IMR-90 (cell line): Measurements from ENCODE around the gene KCNQ1. TPM values are rescaled to one million over a fixed set of nuclear protein-coding genes. Genes with fewer than 3 reads are reported as not detected.

Experiments
- ATAC-seq: fragments of 200-7000 bp; cut with Tn5 transposase; 2 replicates; pipeline ENCODE4 v1.9.1; 2020; ENCODE audit warnings: low read depth, mild to moderate bottlenecking, moderate library complexity
- BruUV-seq: library from RNA; stranded (reverse); fragments of 400-500 nt; replicated peaks from 2 replicates; lab custom pipeline; 2021; lab: Mats Ljungman, UMichigan
- CTCF ChIA-PET: fragments of 300-600 bp; formaldehyde crosslinking; extraction: SDS; loops from one replicate; lab custom pipeline; 2021; ENCODE audit warnings: antibody characterized with exemption; lab: Yijun Ruan, JAX
- POLR2A ChIA-PET: fragments of 300-600 bp; sonication (Branson Sonifier 250); formaldehyde crosslinking; loops from one replicate; lab custom pipeline; 2022; ENCODE audit warnings: antibody characterized with exemption; ENCODE audit not compliant: unreplicated experiment; lab: Charles Lee
- DNase-seq: peaks from one replicate; pipeline ENCODE4 v3.0.0; 2013
- H2AFZ ChIP-seq: replicated peaks from 2 replicates; pipeline ENCODE3; 2013; ENCODE audit warnings: low read length, mild to moderate bottlenecking; ENCODE audit not compliant: poor library complexity
- H2AK5ac ChIP-seq: 2 replicates; pipeline ENCODE4 v1.6.1; 2013; ENCODE audit warnings: low read depth, low read length, inconsistent platforms
- H2AK9ac ChIP-seq: replicated peaks from 2 replicates; pipeline ENCODE3; 2013; ENCODE audit warnings: mild to moderate bottlenecking, low read depth, low read length, moderate library complexity; ENCODE audit not compliant: poor library complexity
- H2BK120ac ChIP-seq: 2 replicates; pipeline ENCODE4 v1.6.1; 2013; ENCODE audit warnings: low read depth, low read length, inconsistent platforms
- H2BK15ac ChIP-seq: 3 replicates; pipeline ENCODE4 v1.6.1; 2013; ENCODE audit warnings: low read depth, low read length, inconsistent platforms
- H2BK20ac ChIP-seq: 2 replicates; pipeline ENCODE4 v1.6.1; 2013; ENCODE audit warnings: low read depth, mild to moderate bottlenecking, inconsistent platforms, low read length, moderate library complexity
- H2BK5ac ChIP-seq: 2 replicates; pipeline ENCODE4 v1.6.1; 2013; ENCODE audit warnings: mild to moderate bottlenecking, low read depth, low read length, inconsistent platforms; ENCODE audit not compliant: poor library complexity, severe bottlenecking
- H3K14ac ChIP-seq: replicated peaks from 2 replicates; pipeline ENCODE4 v1.6.1; 2013; ENCODE audit warnings: low read depth, low read length, inconsistent platforms
- H3K18ac ChIP-seq: 2 replicates; pipeline ENCODE4 v1.6.1; 2013; ENCODE audit warnings: low read depth, low read length, control low read depth
- H3K23ac ChIP-seq: 2 replicates; pipeline ENCODE4 v1.6.1; 2013; ENCODE audit warnings: low read depth, low read length, inconsistent platforms
- H3K27ac ChIP-seq: 2 replicates; pipeline ENCODE4 v1.5.1; 2013; ENCODE audit warnings: mild to moderate bottlenecking, control low read depth, low read length; ENCODE audit not compliant: insufficient read depth
- H3K27me3 ChIP-seq: 2 replicates; pipeline ENCODE4 v1.6.1; 2013; ENCODE audit warnings: low read length; ENCODE audit not compliant: control insufficient read depth, insufficient read depth
- H3K36me3 ChIP-seq: 2 replicates; pipeline ENCODE4 v1.6.1; 2013; ENCODE audit warnings: low read length, mixed read lengths; ENCODE audit not compliant: control insufficient read depth, insufficient read depth
- H3K4ac ChIP-seq: 2 replicates; pipeline ENCODE4 v1.6.1; 2013; ENCODE audit warnings: low read depth, low read length, inconsistent platforms
- H3K4me1 ChIP-seq: 2 replicates; pipeline ENCODE4 v1.6.1; 2013; ENCODE audit warnings: low read length, mixed read lengths; ENCODE audit not compliant: control insufficient read depth, insufficient read depth
- H3K4me2 ChIP-seq: 2 replicates; pipeline ENCODE4 v1.6.1; 2013; ENCODE audit warnings: low read depth, mild to moderate bottlenecking, control low read depth, low read length, moderate library complexity
- H3K4me3 ChIP-seq: 2 replicates; pipeline ENCODE4 v1.5.1; 2013; ENCODE audit warnings: low read depth, mild to moderate bottlenecking, control low read depth, low read length, moderate library complexity; ENCODE audit not compliant: insufficient read depth
- H3K56ac ChIP-seq: 2 replicates; pipeline ENCODE4 v1.6.1; 2013; ENCODE audit warnings: low read length, inconsistent platforms; ENCODE audit not compliant: insufficient read depth; ENCODE audit errors: extremely low read depth
- H3K79me1 ChIP-seq, 2 experiments: 2 replicates each; pipeline ENCODE4 v1.6.1; 2013; ENCODE audit warnings: low read length in 2 of 2, inconsistent platforms in 1 of 2, low read depth in 1 of 2
- H3K9ac ChIP-seq: 2 replicates; pipeline ENCODE4 v1.6.1; 2013; ENCODE audit warnings: low read depth, low read length, control low read depth
- H3K9me1 ChIP-seq: 2 replicates; pipeline ENCODE4 v1.6.1; 2013; ENCODE audit warnings: low read length, inconsistent platforms; ENCODE audit not compliant: insufficient read depth
- H3K9me3 ChIP-seq: 2 replicates; pipeline ENCODE4 v1.6.1; 2013; ENCODE audit warnings: low read length; ENCODE audit not compliant: control insufficient read depth, insufficient read depth
- H4K20me1 ChIP-seq: 2 replicates; pipeline ENCODE4 v1.6.1; 2013; ENCODE audit warnings: low read length, inconsistent platforms; ENCODE audit not compliant: insufficient read depth
- H4K5ac ChIP-seq: 2 replicates; pipeline ENCODE4 v1.6.1; 2013; ENCODE audit warnings: mild to moderate bottlenecking, low read depth, low read length, control low read depth
- H4K8ac ChIP-seq, 2 experiments: 2 replicates each; pipeline ENCODE4 v1.6.1; 2013; ENCODE audit warnings: low read depth in 2 of 2, low read length in 2 of 2, control low read depth in 1 of 2, inconsistent platforms in 1 of 2
- H4K91ac ChIP-seq: 2 replicates; pipeline ENCODE4 v1.6.1; 2013; ENCODE audit warnings: low read depth, low read length, inconsistent platforms; ENCODE audit not compliant: insufficient read depth
- BHLHE40 ChIP-seq: fragments of 150-350 bp; IDR thresholded peaks from 2 replicates; pipeline ENCODE4 v1.6.1; 2016; ENCODE audit warnings: mild to moderate bottlenecking, low read depth, low read length
- CEBPB ChIP-seq: IDR thresholded peaks from 2 replicates; pipeline ENCODE4 v1.6.1; 2012; ENCODE audit warnings: low read depth, low read length, improper control_type of control experiment
- CHD1 ChIP-seq: IDR thresholded peaks from 2 replicates; pipeline ENCODE4 v1.6.1; 2012; ENCODE audit warnings: low read depth, low read length, improper control_type of control experiment
- ELK1 ChIP-seq: fragments of 150-350 bp; IDR thresholded peaks from 2 replicates; pipeline ENCODE4 v1.6.1; 2016; ENCODE audit warnings: low read depth, mild to moderate bottlenecking, low read length, moderate library complexity, borderline replicate concordance
- FOS ChIP-seq: fragments of 150-350 bp; IDR thresholded peaks from 2 replicates; pipeline ENCODE4 v1.6.1; 2016; ENCODE audit warnings: low read depth, low read length
- MAZ ChIP-seq: IDR thresholded peaks from 2 replicates; pipeline ENCODE4 v1.6.1; 2012; ENCODE audit warnings: low read depth, mild to moderate bottlenecking, low read length, improper control_type of control experiment, moderate library complexity, borderline replicate concordance
- MXI1 ChIP-seq: IDR thresholded peaks from 2 replicates; pipeline ENCODE4 v1.6.1; 2012; ENCODE audit warnings: low read depth, mild to moderate bottlenecking, low read length, moderate library complexity, borderline replicate concordance
- NFE2L2 ChIP-seq: fragments of 150-350 bp; IDR thresholded peaks from 2 replicates; pipeline ENCODE4 v1.6.1; 2016; ENCODE audit warnings: low read depth, mild to moderate bottlenecking, low read length
- POLR2A ChIP-seq: IDR thresholded peaks from 2 replicates; pipeline ENCODE4 v1.6.1; 2012; ENCODE audit warnings: mild to moderate bottlenecking, low read depth, low read length
- RCOR1 ChIP-seq: IDR thresholded peaks from 2 replicates; pipeline ENCODE4 v1.6.1; 2012; ENCODE audit warnings: mild to moderate bottlenecking, low read length, improper control_type of control experiment; ENCODE audit not compliant: insufficient replicate concordance
- RFX5 ChIP-seq: IDR thresholded peaks from 2 replicates; pipeline ENCODE4 v1.8.0; 2012; ENCODE audit warnings: low read depth, mild to moderate bottlenecking, low read length, moderate library complexity
- SMC3 ChIP-seq: fragments of 150-350 bp; IDR thresholded peaks from 2 replicates; pipeline ENCODE4 v1.6.1; 2016; ENCODE audit warnings: low read depth, mild to moderate bottlenecking, antibody characterized with exemption, low read length, moderate library complexity
- USF2 ChIP-seq: fragments of 150-350 bp; IDR thresholded peaks from 2 replicates; pipeline ENCODE4 v1.6.1; 2017; ENCODE audit warnings: mild to moderate bottlenecking, antibody characterized with exemption, low read length, low read depth
- WGBS, 2 experiments: methylation state at CpG; one replicate each; pipeline versions ENCODE4 v1.1.5 to v1.1.7; 2013; ENCODE audit warnings: missing lambda C conversion rate in 2 of 2; ENCODE audit not compliant: insufficient read length in 1 of 2; ENCODE audit errors: extremely low coverage in 2 of 2; 5-methylcytosine and 5-hydroxymethylcytosine counted together
- dilution Hi-C: fragments of 300-500 bp; cut with HindIII; formaldehyde crosslinking; loops from one replicate; pipeline ENCODE4 v1.14.3; 2018; ENCODE audit warnings: low sequenced_read_pairs; ENCODE audit not compliant: unreplicated experiment
- in situ Hi-C: fragments of 300-500 bp; cut with MboI; formaldehyde crosslinking; loops from 3 replicates; pipeline ENCODE4 v1.14.3; 2019; ENCODE audit warnings: low sequenced_read_pairs, inconsistent platforms, mixed read lengths
- intact Hi-C: fragments of 100-400 bp; cut with micrococcal nuclease; formaldehyde crosslinking; loops from 2 replicates; pipeline ENCODE4 v1.10.0; 2022
- polyA plus RNA-seq, 3 experiments: library from polyadenylated mRNA; depleted of rRNA; stranded (reverse); fragments of >200 nt; gene quantifications; 2 replicates each; pipeline ENCODE4 v1.2.3, GENCODE V29; 2012; ENCODE audit warnings: low replicate concordance in 1 of 3
- total RNA-seq: library from RNA; depleted of rRNA; stranded (reverse); fragments of >200 nt; gene quantifications from 2 replicates; pipeline ENCODE4 v1.2.3, GENCODE V29; 2012
- TF ChIP-seq, protein P1 (sequence below): conservative IDR thresholded peaks from 2 replicates; pipeline ENCODE4 v1.5.1; 2012; ENCODE audit warnings: mild to moderate bottlenecking, low read depth, low read length, improper control_type of control experiment

The KCNQ1 gene
- total and polyA plus RNA-seq, 2 of the 4 experiments (the other 2 are of a cell fraction) = 0.07 TPM; not detected in 1

- ChIA-PET CTCF (no interaction called here), POLR2A (no interaction called here)
- H3K27me3 ChIP-seq = no peaks in the 10 kb centered on the region; the same call in 1 of the 2 replicates
- H2BK120ac ChIP-seq = no peak overlapping the region
- DNase-seq (no peak), ATAC-seq (no peak)
- peak overlapping the region; percentile 55 for H2AK9ac ChIP-seq
- H4K20me1 ChIP-seq = peaks cover 97% of the 10 kb centered on the region
- no peak overlapping the region for H3K56ac ChIP-seq
- H3K4me1 ChIP-seq = peaks cover 3% of the 10 kb centered on the region
- no peak overlapping the region for H3K4me3 ChIP-seq
- H4K8ac ChIP-seq = no peak overlapping the region
- H3K79me1 ChIP-seq = peaks cover 0 to 67% of the 10 kb centered on the region in 2 experiments; a peak in 3 of 4 replicates
- H2AFZ ChIP-seq = no peak overlapping the region
- no peak overlapping the region for H3K18ac ChIP-seq
- no CpG with 5 or more reads among the region's 18 CpGs for WGBS, 2 experiments
- no peak overlapping the region for H3K14ac ChIP-seq
- no peak overlapping the region for H3K23ac ChIP-seq
- no peak overlapping the region for H3K9ac ChIP-seq
- no peak overlapping the region for H4K91ac ChIP-seq
- intact Hi-C loops (loop anchor here (2.0 kb wide), 1 partner anchor 191 kb away; the partner anchor contains the start of gene CDKN1C), dilution Hi-C loops (no loop called here), in situ Hi-C loops (no loop called here)
- H3K27ac ChIP-seq = no peak overlapping the region
- peaks cover 13% of the 10 kb centered on the region for H3K9me1 ChIP-seq
- no peak overlapping the region for H2AK5ac ChIP-seq
- H2BK5ac ChIP-seq = no peak overlapping the region
- no peaks in the 10 kb centered on the region for H3K9me3 ChIP-seq
- no peak overlapping the region for H4K5ac ChIP-seq
- no peak overlapping the region for H3K4ac ChIP-seq
- BruUV-seq = no TSS peak
- H3K4me2 ChIP-seq = no peak overlapping the region
- no peak overlapping the region for H2BK20ac ChIP-seq
- peaks cover 7% of the 10 kb centered on the region; the same call in 1 of the 2 replicates for H3K36me3 ChIP-seq
- H2BK15ac ChIP-seq = no peak overlapping the region
- TF ChIP-seq RCOR1 (no peak), POLR2A (no peak), CEBPB (no peak), MAZ (no peak), USF2 (no peak), RFX5 (no peak), ELK1 (no peak), FOS (no peak), MXI1 (no peak), SMC3 (no peak), NFE2L2 (no peak), CHD1 (no peak), BHLHE40 (no peak)
- TF ChIP-seq, protein P1, sequence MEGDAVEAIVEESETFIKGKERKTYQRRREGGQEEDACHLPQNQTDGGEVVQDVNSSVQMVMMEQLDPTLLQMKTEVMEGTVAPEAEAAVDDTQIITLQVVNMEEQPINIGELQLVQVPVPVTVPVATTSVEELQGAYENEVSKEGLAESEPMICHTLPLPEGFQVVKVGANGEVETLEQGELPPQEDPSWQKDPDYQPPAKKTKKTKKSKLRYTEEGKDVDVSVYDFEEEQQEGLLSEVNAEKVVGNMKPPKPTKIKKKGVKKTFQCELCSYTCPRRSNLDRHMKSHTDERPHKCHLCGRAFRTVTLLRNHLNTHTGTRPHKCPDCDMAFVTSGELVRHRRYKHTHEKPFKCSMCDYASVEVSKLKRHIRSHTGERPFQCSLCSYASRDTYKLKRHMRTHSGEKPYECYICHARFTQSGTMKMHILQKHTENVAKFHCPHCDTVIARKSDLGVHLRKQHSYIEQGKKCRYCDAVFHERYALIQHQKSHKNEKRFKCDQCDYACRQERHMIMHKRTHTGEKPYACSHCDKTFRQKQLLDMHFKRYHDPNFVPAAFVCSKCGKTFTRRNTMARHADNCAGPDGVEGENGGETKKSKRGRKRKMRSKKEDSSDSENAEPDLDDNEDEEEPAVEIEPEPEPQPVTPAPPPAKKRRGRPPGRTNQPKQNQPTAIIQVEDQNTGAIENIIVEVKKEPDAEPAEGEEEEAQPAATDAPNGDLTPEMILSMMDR = no peak
These were observed 248.8 kb downstream of the KCNQ1 start for GRCh38 chr11:2693271-2694261.
